ENCODE data around the gene PIM1. TPM values are rescaled to one million over a fixed set of nuclear protein-coding genes. Genes with fewer than 3 reads are reported as not detected.

PIM1 gene
- total and polyA plus RNA-seq, 4 donors, result 12.4 to 24.9 (median 17.5) TPM

GRCh38 chr6:37137201-37138090 is 32.5 kb upstream of the PIM1 start:
- Histone ChIP-seq H3K36me3 (ENCODE audit: control insufficient read depth, insufficient read depth, low read length) (no peaks in the 10 kb centered on the region), H3K27me3 (ENCODE audit: control insufficient read depth, insufficient read depth, low read length) (no peaks in the 10 kb centered on the region), H3K4me1 (ENCODE audit: control insufficient read depth, insufficient read depth, low read length) (peaks cover 26% of the 10 kb centered on the region), H3K4me3 (ENCODE audit: low read depth, low read length) (no peak overlapping the region), H3K27ac (ENCODE audit: low read depth, low read length) (peak overlapping the region; percentile 73), H3K9me3 (ENCODE audit: control insufficient read depth, insufficient read depth, low read length) (no peaks in the 10 kb centered on the region)
- WGBS (ENCODE audit: insufficient coverage), result 22% methylated on average over 19 of the region's 19 CpGs
- DNase-seq (ENCODE audit: low read depth in 4 of 6, low spot score in 6 of 6), result peak in 2 of 6 donors; percentile 51 to 71

- Histone ChIP-seq H3K36me3 (ENCODE audit: control insufficient read depth, insufficient read depth, low read length) (no peaks in the 10 kb centered on the region), H3K4me1 (ENCODE audit: control insufficient read depth, insufficient read depth, low read length) (peaks cover 24% of the 10 kb centered on the region), H3K4me3 (ENCODE audit: low read depth, low read length) (no peak overlapping the region), H3K27ac (ENCODE audit: low read depth, low read length) (no peak overlapping the region), H3K27me3 (ENCODE audit: control insufficient read depth, insufficient read depth, low read length) (no peaks in the 10 kb centered on the region), H3K9me3 (ENCODE audit: control insufficient read depth, insufficient read depth, low read length) (no peaks in the 10 kb centered on the region)
- WGBS (ENCODE audit: insufficient coverage), result no CpG with 5 or more reads among the region's 1 CpG
- no peak for DNase-seq (ENCODE audit: low read depth in 4 of 6, low spot score in 6 of 6)
Observed at GRCh38 chr6:37138856-37139229, 31.1 kb upstream of the PIM1 start.

GRCh38 chr6:37139230-37139962 is 30.6 kb upstream of the PIM1 start:
- Histone ChIP-seq H3K27me3 (ENCODE audit: control insufficient read depth, insufficient read depth, low read length) (no peaks in the 10 kb centered on the region), H3K36me3 (ENCODE audit: control insufficient read depth, insufficient read depth, low read length) (no peaks in the 10 kb centered on the region), H3K9me3 (ENCODE audit: control insufficient read depth, insufficient read depth, low read length) (no peaks in the 10 kb centered on the region), H3K4me3 (ENCODE audit: low read depth, low read length) (no peak overlapping the region), H3K4me1 (ENCODE audit: control insufficient read depth, insufficient read depth, low read length) (peaks cover 19% of the 10 kb centered on the region), H3K27ac (ENCODE audit: low read depth, low read length) (no peak overlapping the region)
- 94% methylated on average over 4 of the region's 5 CpGs for WGBS (ENCODE audit: insufficient coverage)
- peak in 1 of 6 donors; percentile 64 for DNase-seq (ENCODE audit: low read depth in 4 of 6, low spot score in 6 of 6)

GRCh38 chr6:37140145-37140544 is 29.8 kb upstream of the PIM1 start:
- no peak overlapping the region for H3K27ac ChIP-seq (ENCODE audit: low read depth, low read length)
- no peaks in the 10 kb centered on the region for H3K36me3 ChIP-seq (ENCODE audit: control insufficient read depth, insufficient read depth, low read length)
- DNase-seq (ENCODE audit: low read depth in 4 of 6, low spot score in 6 of 6), result no peak
- H3K9me3 ChIP-seq (ENCODE audit: control insufficient read depth, insufficient read depth, low read length), result no peaks in the 10 kb centered on the region
- H3K4me1 ChIP-seq (ENCODE audit: control insufficient read depth, insufficient read depth, low read length), result peaks cover 14% of the 10 kb centered on the region
- WGBS (ENCODE audit: insufficient coverage), result no CpG with 5 or more reads among the region's 3 CpGs
- no peak overlapping the region for H3K4me3 ChIP-seq (ENCODE audit: low read depth, low read length)
- H3K27me3 ChIP-seq (ENCODE audit: control insufficient read depth, insufficient read depth, low read length), result no peaks in the 10 kb centered on the region

- Histone ChIP-seq H3K27me3 (ENCODE audit: control insufficient read depth, insufficient read depth, low read length) (no peaks in the 10 kb centered on the region), H3K9me3 (ENCODE audit: control insufficient read depth, insufficient read depth, low read length) (no peaks in the 10 kb centered on the region), H3K36me3 (ENCODE audit: control insufficient read depth, insufficient read depth, low read length) (no peaks in the 10 kb centered on the region), H3K4me3 (ENCODE audit: low read depth, low read length) (no peak overlapping the region), H3K27ac (ENCODE audit: low read depth, low read length) (peak overlapping the region; percentile 74), H3K4me1 (ENCODE audit: control insufficient read depth, insufficient read depth, low read length) (peaks cover 14% of the 10 kb centered on the region)
- no CpG with 5 or more reads among the region's 5 CpGs for WGBS (ENCODE audit: insufficient coverage)
- peak in 2 of 6 donors; percentile 88 for DNase-seq (ENCODE audit: low read depth in 4 of 6, low spot score in 6 of 6)
Observed at GRCh38 chr6:37141281-37142049, 28.5 kb upstream of the PIM1 start.

- H3K9me3 ChIP-seq (ENCODE audit: control insufficient read depth, insufficient read depth, low read length), result no peaks in the 10 kb centered on the region
- no peaks in the 10 kb centered on the region for H3K36me3 ChIP-seq (ENCODE audit: control insufficient read depth, insufficient read depth, low read length)
- H3K27ac ChIP-seq (ENCODE audit: low read depth, low read length), result peak overlapping the region; percentile 74
- WGBS (ENCODE audit: insufficient coverage), result 14% methylated on average over 1 of the region's 4 CpGs
- DNase-seq (ENCODE audit: low read depth in 4 of 6, low spot score in 6 of 6), result no peak
- H3K4me3 ChIP-seq (ENCODE audit: low read depth, low read length), result no peak overlapping the region
- no peaks in the 10 kb centered on the region for H3K27me3 ChIP-seq (ENCODE audit: control insufficient read depth, insufficient read depth, low read length)
- H3K4me1 ChIP-seq (ENCODE audit: control insufficient read depth, insufficient read depth, low read length), result peaks cover 10% of the 10 kb centered on the region
Observed at GRCh38 chr6:37142050-37142614, 27.8 kb upstream of the PIM1 start.

GRCh38 chr6:37143585-37143984 is 26.4 kb upstream of the PIM1 start:
- peaks cover 3% of the 10 kb centered on the region for H3K4me1 ChIP-seq (ENCODE audit: control insufficient read depth, insufficient read depth, low read length)
- H3K27ac ChIP-seq (ENCODE audit: low read depth, low read length), result no peak overlapping the region

GRCh38 chr6:37145443-37145842 is 24.5 kb upstream of the PIM1 start:
- no peak overlapping the region for H3K27ac ChIP-seq (ENCODE audit: low read depth, low read length)
- 96% methylated on average over 10 of the region's 10 CpGs for WGBS (ENCODE audit: insufficient coverage)
- H3K4me1 ChIP-seq (ENCODE audit: control insufficient read depth, insufficient read depth, low read length), result peaks cover 3% of the 10 kb centered on the region
- no peak overlapping the region for H3K4me3 ChIP-seq (ENCODE audit: low read depth, low read length)
- H3K9me3 ChIP-seq (ENCODE audit: control insufficient read depth, insufficient read depth, low read length), result no peaks in the 10 kb centered on the region
- no peaks in the 10 kb centered on the region for H3K36me3 ChIP-seq (ENCODE audit: control insufficient read depth, insufficient read depth, low read length)
- DNase-seq (ENCODE audit: low read depth in 4 of 6, low spot score in 6 of 6), result no peak
- H3K27me3 ChIP-seq (ENCODE audit: control insufficient read depth, insufficient read depth, low read length), result no peaks in the 10 kb centered on the region

More at GRCh38 chr6:37143585-37143984, 26.4 kb upstream of the PIM1 start:
- H3K27me3 ChIP-seq (ENCODE audit: control insufficient read depth, insufficient read depth, low read length), result no peaks in the 10 kb centered on the region
- no peak for DNase-seq (ENCODE audit: low read depth in 4 of 6, low spot score in 6 of 6)
- no peaks in the 10 kb centered on the region for H3K9me3 ChIP-seq (ENCODE audit: control insufficient read depth, insufficient read depth, low read length)
- no peak overlapping the region for H3K4me3 ChIP-seq (ENCODE audit: low read depth, low read length)
- H3K36me3 ChIP-seq (ENCODE audit: control insufficient read depth, insufficient read depth, low read length), result no peaks in the 10 kb centered on the region
- no CpG with 5 or more reads among the region's 2 CpGs for WGBS (ENCODE audit: insufficient coverage)

GRCh38 chr6:37146735-37147157 is 23.2 kb upstream of the PIM1 start:
- no peak overlapping the region for H3K27ac ChIP-seq (ENCODE audit: low read depth, low read length)
- 83% methylated on average over 1 of the region's 7 CpGs for WGBS (ENCODE audit: insufficient coverage)
- no peak overlapping the region for H3K4me3 ChIP-seq (ENCODE audit: low read depth, low read length)
- H3K9me3 ChIP-seq (ENCODE audit: control insufficient read depth, insufficient read depth, low read length), result no peaks in the 10 kb centered on the region
- H3K27me3 ChIP-seq (ENCODE audit: control insufficient read depth, insufficient read depth, low read length), result no peaks in the 10 kb centered on the region
- DNase-seq (ENCODE audit: low read depth in 4 of 6, low spot score in 6 of 6), result no peak
- no peaks in the 10 kb centered on the region for H3K4me1 ChIP-seq (ENCODE audit: control insufficient read depth, insufficient read depth, low read length)
- no peaks in the 10 kb centered on the region for H3K36me3 ChIP-seq (ENCODE audit: control insufficient read depth, insufficient read depth, low read length)
